Measurements from ENCODE around the gene FEM1B. TPM values are rescaled to one million over a fixed set of nuclear protein-coding genes. Genes with fewer than 3 reads are reported as not detected.

FEM1B gene
- total RNA-seq, 1 experiment from 2014 or later, result 70.2 TPM

DNA sequence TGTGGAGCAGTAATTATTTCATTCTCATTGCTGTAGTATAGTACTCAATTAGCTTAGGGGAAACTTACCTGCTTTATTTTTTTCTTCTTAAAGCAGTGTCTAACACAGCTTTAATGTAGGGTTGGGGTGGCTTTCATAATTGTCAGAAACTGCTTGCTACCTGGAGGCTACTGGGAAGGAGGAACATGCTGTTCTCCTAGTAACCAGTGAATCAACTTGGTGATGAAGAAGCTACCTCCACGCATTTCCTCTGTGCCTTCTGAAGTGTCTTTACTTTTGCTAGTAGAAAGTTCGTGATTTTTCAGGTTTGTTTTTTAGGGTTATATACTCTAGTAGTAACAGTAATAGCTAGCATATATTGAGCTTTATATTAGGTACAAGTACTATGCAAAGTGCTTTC is 11.5 kb downstream of the FEM1B start:
- H3K36me3 Mint-ChIP-seq (ENCODE audit: insufficient read depth, unreplicated experiment), result peaks cover 92% of the 10 kb centered on the region
- peaks cover 39% of the 10 kb centered on the region for H3K4me1 Mint-ChIP-seq (ENCODE audit: insufficient read depth, unreplicated experiment)
- H3K4me3 Mint-ChIP-seq (ENCODE audit: unreplicated experiment), result no peak overlapping the region
- H3K9me3 Mint-ChIP-seq (ENCODE audit: unreplicated experiment), result no peaks in the 10 kb centered on the region
- no peak for DNase-seq (ENCODE audit: unreplicated experiment)
- TF ChIP-seq, protein P1, sequence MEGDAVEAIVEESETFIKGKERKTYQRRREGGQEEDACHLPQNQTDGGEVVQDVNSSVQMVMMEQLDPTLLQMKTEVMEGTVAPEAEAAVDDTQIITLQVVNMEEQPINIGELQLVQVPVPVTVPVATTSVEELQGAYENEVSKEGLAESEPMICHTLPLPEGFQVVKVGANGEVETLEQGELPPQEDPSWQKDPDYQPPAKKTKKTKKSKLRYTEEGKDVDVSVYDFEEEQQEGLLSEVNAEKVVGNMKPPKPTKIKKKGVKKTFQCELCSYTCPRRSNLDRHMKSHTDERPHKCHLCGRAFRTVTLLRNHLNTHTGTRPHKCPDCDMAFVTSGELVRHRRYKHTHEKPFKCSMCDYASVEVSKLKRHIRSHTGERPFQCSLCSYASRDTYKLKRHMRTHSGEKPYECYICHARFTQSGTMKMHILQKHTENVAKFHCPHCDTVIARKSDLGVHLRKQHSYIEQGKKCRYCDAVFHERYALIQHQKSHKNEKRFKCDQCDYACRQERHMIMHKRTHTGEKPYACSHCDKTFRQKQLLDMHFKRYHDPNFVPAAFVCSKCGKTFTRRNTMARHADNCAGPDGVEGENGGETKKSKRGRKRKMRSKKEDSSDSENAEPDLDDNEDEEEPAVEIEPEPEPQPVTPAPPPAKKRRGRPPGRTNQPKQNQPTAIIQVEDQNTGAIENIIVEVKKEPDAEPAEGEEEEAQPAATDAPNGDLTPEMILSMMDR (IDR thresholded peaks at IDR 0.05; ENCODE audit: unreplicated experiment), result no peak
- CTCF ChIA-PET, result interaction anchor here (0.5 to 4.3 kb wide), 5 partner anchors 9 to 36 kb away, joined by 3 to 26 read pairs (median 4); no protein-coding TSS in a partner anchor
- H3K27me3 Mint-ChIP-seq (ENCODE audit: insufficient read depth, unreplicated experiment), result no peaks in the 10 kb centered on the region
- peak overlapping the region; percentile 46 for H3K27ac Mint-ChIP-seq (ENCODE audit: low read depth, unreplicated experiment)
- POLR2A ChIA-PET, result interaction anchor here (0.6 to 15.2 kb wide), 11 partner anchors 9 to 1126 kb away, joined by 3 to 415 read pairs (median 6); partner anchors contain the start of gene FEM1B
- BruUV-seq (replicated peaks), result no TSS peak
- intact Hi-C loops (cut with micrococcal nuclease), result no loop called here

DNA sequence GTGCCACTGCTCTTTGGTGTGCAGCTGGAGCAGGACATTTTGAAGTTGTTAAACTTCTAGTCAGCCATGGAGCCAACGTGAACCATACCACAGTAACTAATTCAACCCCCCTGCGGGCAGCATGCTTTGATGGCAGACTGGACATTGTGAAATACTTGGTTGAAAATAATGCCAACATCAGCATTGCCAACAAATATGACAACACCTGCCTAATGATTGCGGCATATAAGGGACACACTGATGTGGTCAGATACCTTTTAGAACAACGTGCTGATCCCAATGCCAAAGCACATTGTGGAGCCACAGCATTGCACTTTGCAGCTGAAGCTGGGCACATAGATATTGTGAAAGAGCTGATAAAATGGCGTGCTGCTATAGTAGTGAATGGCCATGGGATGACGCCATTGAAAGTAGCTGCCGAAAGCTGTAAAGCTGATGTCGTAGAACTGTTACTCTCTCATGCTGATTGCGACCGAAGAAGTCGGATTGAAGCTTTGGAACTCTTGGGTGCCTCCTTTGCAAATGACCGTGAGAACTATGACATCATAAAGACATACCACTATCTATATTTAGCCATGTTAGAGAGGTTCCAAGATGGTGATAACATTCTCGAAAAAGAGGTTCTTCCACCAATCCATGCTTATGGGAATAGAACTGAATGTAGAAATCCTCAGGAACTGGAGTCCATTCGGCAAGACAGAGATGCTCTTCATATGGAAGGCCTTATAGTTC is 12.2 kb downstream of the FEM1B start:
- Mint-ChIP-seq H3K4me1 (ENCODE audit: insufficient read depth, unreplicated experiment) (peaks cover 46% of the 10 kb centered on the region), H3K27me3 (ENCODE audit: insufficient read depth, unreplicated experiment) (no peaks in the 10 kb centered on the region), H3K9me3 (ENCODE audit: unreplicated experiment) (no peaks in the 10 kb centered on the region), H3K36me3 (ENCODE audit: insufficient read depth, unreplicated experiment) (peaks cover 93% of the 10 kb centered on the region), H3K27ac (ENCODE audit: low read depth, unreplicated experiment) (peak overlapping the region; percentile 46), H3K4me3 (ENCODE audit: unreplicated experiment) (no peak overlapping the region)
- TF ChIP-seq, protein P1 (IDR thresholded peaks at IDR 0.05; ENCODE audit: unreplicated experiment), result no peak
- intact Hi-C loops (cut with micrococcal nuclease), result loop anchor here (5.0 kb wide), 1 partner anchor 37 kb away; no protein-coding TSS in a partner anchor
- BruUV-seq (replicated peaks), result no TSS peak
- CTCF ChIA-PET, result interaction anchor here (0.7 to 4.3 kb wide), 5 partner anchors 10 to 86 kb away, joined by 3 to 26 read pairs (median 5); no protein-coding TSS in a partner anchor
- POLR2A ChIA-PET, result interaction anchor here (0.6 to 15.2 kb wide), 10 partner anchors 8 to 1125 kb away, joined by 3 to 415 read pairs (median 6); partner anchors contain the start of gene FEM1B
- no peak for DNase-seq (ENCODE audit: unreplicated experiment)

DNA sequence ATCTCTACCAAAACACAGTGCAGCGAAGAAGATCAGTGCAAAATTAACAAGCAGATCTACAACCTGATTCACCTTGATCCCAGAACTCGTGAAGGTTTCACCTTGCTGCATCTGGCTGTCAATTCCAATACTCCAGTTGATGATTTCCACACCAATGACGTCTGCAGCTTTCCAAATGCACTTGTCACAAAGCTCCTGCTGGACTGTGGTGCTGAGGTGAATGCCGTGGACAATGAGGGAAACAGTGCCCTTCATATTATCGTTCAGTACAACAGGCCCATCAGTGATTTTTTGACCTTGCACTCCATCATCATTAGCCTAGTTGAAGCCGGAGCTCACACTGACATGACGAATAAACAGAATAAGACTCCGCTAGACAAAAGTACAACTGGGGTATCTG is 13.2 kb downstream of the FEM1B start:
- CTCF ChIA-PET, result interaction anchor here (0.7 to 4.3 kb wide), 5 partner anchors 11 to 86 kb away, joined by 3 to 26 read pairs (median 7); no protein-coding TSS in a partner anchor
- intact Hi-C loops (cut with micrococcal nuclease), result loop anchor here (5.0 kb wide), 1 partner anchor 38 kb away; no protein-coding TSS in a partner anchor
- Mint-ChIP-seq H3K36me3 (ENCODE audit: insufficient read depth, unreplicated experiment) (peaks cover 91% of the 10 kb centered on the region), H3K4me3 (ENCODE audit: unreplicated experiment) (no peak overlapping the region), H3K9me3 (ENCODE audit: unreplicated experiment) (no peaks in the 10 kb centered on the region), H3K27ac (ENCODE audit: low read depth, unreplicated experiment) (no peak overlapping the region), H3K27me3 (ENCODE audit: insufficient read depth, unreplicated experiment) (no peaks in the 10 kb centered on the region), H3K4me1 (ENCODE audit: insufficient read depth, unreplicated experiment) (peaks cover 45% of the 10 kb centered on the region)
- TF ChIP-seq, protein P1 (IDR thresholded peaks at IDR 0.05; ENCODE audit: unreplicated experiment), result no peak
- BruUV-seq (replicated peaks), result TSS peak; percentile 7
- POLR2A ChIA-PET, result interaction anchor here (0.9 to 15.2 kb wide), 3 partner anchors 14 to 38 kb away, joined by 3 to 415 read pairs (median 12); partner anchors contain the start of gene FEM1B
- no peak for DNase-seq (ENCODE audit: unreplicated experiment)

DNA sequence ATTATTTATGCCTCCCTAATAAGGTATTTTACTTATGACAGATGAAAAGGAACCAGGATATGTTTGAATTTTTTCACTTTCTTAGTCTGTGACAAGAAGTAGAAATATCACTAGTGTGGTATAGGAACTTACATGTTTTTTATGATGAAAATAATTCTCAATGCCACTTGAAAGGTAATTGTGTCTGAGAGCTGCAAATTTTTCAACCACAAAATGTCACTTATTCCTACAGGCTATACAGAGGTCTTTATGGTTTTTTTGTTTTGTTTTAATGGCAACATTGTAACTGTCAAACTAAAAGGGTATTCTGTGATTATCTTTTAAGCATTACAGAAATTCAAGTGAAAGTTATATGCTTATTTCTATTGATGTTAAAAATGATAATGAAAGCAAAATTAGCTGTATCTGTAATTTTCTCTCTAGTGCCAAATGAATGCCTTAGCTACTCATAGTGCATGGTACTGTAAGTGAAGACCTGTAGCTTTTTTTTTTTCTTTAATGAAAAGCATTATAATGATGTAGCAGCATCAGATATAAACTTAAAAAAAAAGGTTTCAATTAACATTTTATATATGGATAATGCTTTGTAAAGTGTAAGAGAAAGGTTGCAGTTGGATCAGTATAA is 14.7 kb downstream of the FEM1B start:
- Mint-ChIP-seq H3K27ac (ENCODE audit: low read depth, unreplicated experiment) (no peak overlapping the region), H3K4me1 (ENCODE audit: insufficient read depth, unreplicated experiment) (peaks cover 38% of the 10 kb centered on the region), H3K4me3 (ENCODE audit: unreplicated experiment) (no peak overlapping the region), H3K36me3 (ENCODE audit: insufficient read depth, unreplicated experiment) (peaks cover 94% of the 10 kb centered on the region), H3K27me3 (ENCODE audit: insufficient read depth, unreplicated experiment) (no peaks in the 10 kb centered on the region), H3K9me3 (ENCODE audit: unreplicated experiment) (no peaks in the 10 kb centered on the region)
- TF ChIP-seq, protein P1 (IDR thresholded peaks at IDR 0.05; ENCODE audit: unreplicated experiment), result no peak
- intact Hi-C loops (cut with micrococcal nuclease), result loop anchor here (5.0 kb wide), 1 partner anchor 40 kb away; no protein-coding TSS in a partner anchor
- DNase-seq (ENCODE audit: unreplicated experiment), result no peak
- BruUV-seq (replicated peaks), result no TSS peak
- POLR2A ChIA-PET, result interaction anchor here (0.6 to 15.2 kb wide), 7 partner anchors 9 to 62 kb away, joined by 3 to 415 read pairs (median 4); partner anchors contain the start of genes CLN6 and FEM1B
- CTCF ChIA-PET, result interaction anchor here (1.1 to 4.3 kb wide), 3 partner anchors 13 to 39 kb away, joined by 3 to 26 read pairs (median 9); no protein-coding TSS in a partner anchor
